Kidney epithelial cell (primary cell): ENCODE measurements around the gene TGFBR2. TPM values are rescaled to one million over a fixed set of nuclear protein-coding genes. Genes with fewer than 3 reads are reported as not detected.

Experiments
- DNase-seq: peaks from one replicate; pipeline ENCODE4 v3.0.0-alpha.2; 2010; ENCODE audit warnings: low read depth
- H3K27me3 ChIP-seq: 2 replicates; pipeline ENCODE4 v1.6.0; 2011; ENCODE audit warnings: low read length; ENCODE audit not compliant: control insufficient read depth, insufficient read depth
- H3K36me3 ChIP-seq: 2 replicates; pipeline ENCODE4 v1.5.1; 2011; ENCODE audit warnings: low read length; ENCODE audit not compliant: control insufficient read depth, insufficient read depth
- H3K4me3 ChIP-seq: 2 replicates; pipeline ENCODE4 v1.5.1; 2011; ENCODE audit warnings: low read depth, mild to moderate bottlenecking, control low read depth, low read length
- CTCF ChIP-seq: IDR thresholded peaks from 2 replicates; pipeline ENCODE4 v1.5.1; 2011; ENCODE audit warnings: mild to moderate bottlenecking, moderate library complexity, low read length, control low read depth, inconsistent platforms; ENCODE audit not compliant: insufficient read depth, poor library complexity, severe bottlenecking
- total RNA-seq: library from RNA; depleted of rRNA; stranded (reverse); fragments of >200 nt; gene quantifications from 2 replicates; pipeline ENCODE4 v1.2.3, GENCODE V29; 2015

TGFBR2 gene
- total RNA-seq, 1 donor from 2014 or later, result 33.4 TPM

- TF ChIP-seq CTCF, result no peak
- no peak overlapping the region for H3K4me3 ChIP-seq
- no peaks in the 10 kb centered on the region for H3K27me3 ChIP-seq
- peaks cover 7% of the 10 kb centered on the region for H3K36me3 ChIP-seq
- no peak for DNase-seq
These were observed 69.4 kb downstream of the TGFBR2 start for GRCh38 chr3:30675774-30676173.

- DNase-seq, result no peak
- no peaks in the 10 kb centered on the region for H3K27me3 ChIP-seq
- H3K36me3 ChIP-seq, result peaks cover 7% of the 10 kb centered on the region
- TF ChIP-seq CTCF, result no peak
- H3K4me3 ChIP-seq, result no peak overlapping the region
These were observed 70.3 kb downstream of the TGFBR2 start for GRCh38 chr3:30676424-30677346.

- DNase-seq, result no peak
- H3K36me3 ChIP-seq, result peaks cover 4% of the 10 kb centered on the region
These were observed 70.9 kb downstream of the TGFBR2 start for GRCh38 chr3:30677347-30677685.

GRCh38 chr3:30679045-30679444 is 72.6 kb downstream of the TGFBR2 start:
- Histone ChIP-seq H3K27me3 (no peaks in the 10 kb centered on the region), H3K4me3 (no peak overlapping the region), H3K36me3 (peaks cover 3% of the 10 kb centered on the region)
- DNase-seq, result no peak
- TF ChIP-seq CTCF, result no peak

More at GRCh38 chr3:30677347-30677685, 70.9 kb downstream of the TGFBR2 start:
- no peak overlapping the region for H3K4me3 ChIP-seq
- H3K27me3 ChIP-seq, result no peaks in the 10 kb centered on the region
- TF ChIP-seq CTCF, result no peak

GRCh38 chr3:30680789-30681648 is 74.6 kb downstream of the TGFBR2 start:
- no peak for DNase-seq
- TF ChIP-seq CTCF, result no peak
- Histone ChIP-seq H3K27me3 (no peaks in the 10 kb centered on the region), H3K4me3 (no peak overlapping the region), H3K36me3 (peaks cover 3% of the 10 kb centered on the region)
